GM18502 (cell line): ENCODE data around the gene KCNH4.
"Not testable (repeated sequence)": the region's sequence is repeated elsewhere in the genome, so short reads cannot be mapped to it uniquely, and the experiment has no call there.

Experiments used
- ATAC-seq: cut with Tn5 transposase; IDR thresholded peaks from one replicate; pipeline ENCODE4 v1.9.1; 2021; ENCODE audit warnings: mild to moderate bottlenecking; ENCODE audit not compliant: unreplicated experiment, poor library complexity

The KCNH4 gene

GRCh38 chr17:42180411-42180921, 476 bp downstream of the KCNH4 start:
- no peak for ATAC-seq

GRCh38 chr17:42179911-42180410, 981 bp downstream of the KCNH4 start:
- ATAC-seq = no peak

GRCh38 chr17:42179335-42179734, 1.6 kb downstream of the KCNH4 start:
- ATAC-seq = no peak

- ATAC-seq = no peak
Observed at GRCh38 chr17:42178817-42179216, 2.1 kb downstream of the KCNH4 start.

- ATAC-seq = no peak
Observed at GRCh38 chr17:42177684-42178083, 3.3 kb downstream of the KCNH4 start.

- no peak for ATAC-seq
Observed at GRCh38 chr17:42174126-42174783, 6.7 kb downstream of the KCNH4 start.

- no peak for ATAC-seq
Observed at GRCh38 chr17:42171831-42172230, 9.1 kb downstream of the KCNH4 start.

GRCh38 chr17:42169351-42169750, 11.6 kb downstream of the KCNH4 start:
- ATAC-seq = no peak

GRCh38 chr17:42167807-42168206, 13.1 kb downstream of the KCNH4 start:
- no peak for ATAC-seq

- no peak for ATAC-seq
Observed at GRCh38 chr17:42166196-42166763, 14.7 kb downstream of the KCNH4 start.

GRCh38 chr17:42165751-42166150, 15.2 kb downstream of the KCNH4 start:
- ATAC-seq = no peak

- ATAC-seq = no peak
Observed at GRCh38 chr17:42163696-42164407, 17.1 kb downstream of the KCNH4 start.

GRCh38 chr17:42163113-42163512, 17.8 kb downstream of the KCNH4 start:
- no peak for ATAC-seq

- no peak for ATAC-seq
Observed at GRCh38 chr17:42160531-42160910, 20.4 kb downstream of the KCNH4 start.

- no peak for ATAC-seq
Observed at GRCh38 chr17:42159796-42160530, 21.0 kb downstream of the KCNH4 start.

- no peak for ATAC-seq
Observed at GRCh38 chr17:42155614-42156045, 25.3 kb downstream of the KCNH4 start.

- ATAC-seq = no peak
Observed at GRCh38 chr17:42153919-42154742, 26.8 kb downstream of the KCNH4 start.

- ATAC-seq = no peak
Observed at GRCh38 chr17:42146911-42147607, 33.9 kb downstream of the KCNH4 start.

- ATAC-seq = not testable (repeated sequence)
Observed at GRCh38 chr17:42143138-42143537, 37.8 kb downstream of the KCNH4 start.
